GM23338 (cell line): ENCODE measurements around the gene HS1BP3. TPM values are rescaled to one million over a fixed set of nuclear protein-coding genes. Genes with fewer than 3 reads are reported as not detected.

Experiments
- ATAC-seq: fragments of 200-7000 bp; cut with Tn5 transposase; 3 replicates; pipeline ENCODE4 v1.9.1; 2020
- DNase-seq: peaks from one replicate; pipeline ENCODE4 v3.0.0-alpha.2; 2015; ENCODE audit warnings: low spot score
- H2AFZ ChIP-seq: fragments of 200-600 bp; sonication (generic); 2 replicates; pipeline ENCODE4 v1.8.0; 2016; ENCODE audit warnings: antibody characterized with exemption, mild to moderate bottlenecking, moderate library complexity
- H3F3A ChIP-seq: fragments of 200-600 bp; sonication (generic); replicated peaks from 2 replicates; pipeline ENCODE4 v1.8.0; 2017; ENCODE audit warnings: antibody characterized with exemption, mixed run types, low read depth
- H3K27ac ChIP-seq: fragments of 200-600 bp; sonication (generic); 2 replicates; pipeline ENCODE4 v1.6.1; 2016; ENCODE audit warnings: low read depth
- H3K27me3 ChIP-seq: fragments of 200-600 bp; sonication (generic); 2 replicates; pipeline ENCODE4 v1.8.0; 2016; ENCODE audit warnings: mild to moderate bottlenecking, mixed run types, moderate library complexity; ENCODE audit not compliant: insufficient read depth
- H3K36me3 ChIP-seq: fragments of 200-600 bp; sonication (generic); 2 replicates; pipeline ENCODE4 v1.8.0; 2016; ENCODE audit warnings: mild to moderate bottlenecking; ENCODE audit not compliant: insufficient read depth
- H3K4me1 ChIP-seq: fragments of 200-600 bp; sonication (generic); 2 replicates; pipeline ENCODE4 v1.8.0; 2016; ENCODE audit warnings: mild to moderate bottlenecking, moderate library complexity; ENCODE audit not compliant: insufficient read depth
- H3K4me2 ChIP-seq: fragments of 200-600 bp; sonication (generic); 2 replicates; pipeline ENCODE4 v1.7.1; 2017; ENCODE audit warnings: mixed run types
- H3K4me3 ChIP-seq: fragments of 200-600 bp; sonication (generic); 2 replicates; pipeline ENCODE4 v1.6.1; 2016; ENCODE audit warnings: mixed run types
- H3K79me2 ChIP-seq: fragments of 200-600 bp; sonication (generic); replicated peaks from 2 replicates; pipeline ENCODE4 v1.8.0; 2017; ENCODE audit warnings: mild to moderate bottlenecking; ENCODE audit not compliant: insufficient read depth
- H3K9me2 ChIP-seq: fragments of 200-600 bp; sonication (generic); 2 replicates; pipeline ENCODE4 v1.8.0; 2017; ENCODE audit not compliant: insufficient read depth
- H4K20me1 ChIP-seq: fragments of 200-600 bp; sonication (generic); replicated peaks from 2 replicates; pipeline ENCODE4 v1.8.0; 2017; ENCODE audit warnings: mild to moderate bottlenecking; ENCODE audit not compliant: insufficient read depth
- H3K27ac Mint-ChIP-seq: 2 replicates; pipeline ENCODE4 v1.8.0; 2020; ENCODE audit warnings: inconsistent platforms, mild to moderate bottlenecking, moderate library complexity, mixed read lengths
- H3K27me3 Mint-ChIP-seq: 3 replicates; pipeline ENCODE4 v1.8.0; 2022; ENCODE audit warnings: low read depth, mild to moderate bottlenecking, moderate library complexity, mixed read lengths, inconsistent platforms; ENCODE audit not compliant: insufficient read depth, poor library complexity
- H3K36me3 Mint-ChIP-seq: 3 replicates; pipeline ENCODE4 v1.8.0; 2021; ENCODE audit warnings: low read depth, mild to moderate bottlenecking, inconsistent platforms, moderate library complexity, mixed read lengths
- H3K4me1 Mint-ChIP-seq: 3 replicates; pipeline ENCODE4 v1.8.0; 2020; ENCODE audit warnings: mild to moderate bottlenecking, inconsistent platforms, mixed read lengths
- H3K4me3 Mint-ChIP-seq: 3 replicates; pipeline ENCODE4 v1.8.0; 2021; ENCODE audit warnings: moderate library complexity, mild to moderate bottlenecking, inconsistent platforms, mixed read lengths
- H3K9me3 Mint-ChIP-seq: 3 replicates; pipeline ENCODE4 v1.8.0; 2020; ENCODE audit warnings: moderate library complexity, mild to moderate bottlenecking, inconsistent platforms, mixed read lengths
- REST ChIP-seq: IDR thresholded peaks from one replicate; pipeline ENCODE4 v1.6.1; 2018; ENCODE audit warnings: antibody characterized with exemption; ENCODE audit not compliant: unreplicated experiment
- ZNF114 ChIP-seq: fragments of 250-450 bp; sonication (Bioruptor Pico); IDR thresholded peaks from 2 replicates; pipeline ENCODE4 v1.5.0; 2020; ENCODE audit warnings: mild to moderate bottlenecking, moderate library complexity
- ZNF462 ChIP-seq: fragments of 250-450 bp; sonication (Bioruptor Pico); IDR thresholded peaks from 2 replicates; pipeline ENCODE4 v1.5.0; 2020; ENCODE audit warnings: mild to moderate bottlenecking, moderate library complexity
- polyA plus RNA-seq: library from polyadenylated mRNA; unstranded; fragments of >200 nt; fragmentation: Nextera tagmentation; extraction: Ambion mirVana; gene quantifications from 2 replicates; pipeline ENCODE4 v1.2.1, GENCODE V29; 2016
- total RNA-seq: library from RNA; depleted of rRNA; stranded (reverse); fragments of >200 nt; shearing (Covaris generic); gene quantifications from 2 replicates; pipeline ENCODE4 v1.2.3, GENCODE V29; 2014

HS1BP3 gene
- total and polyA plus RNA-seq, 2 experiments from 2014 or later = 7.2 to 15.0 TPM

- TF ChIP-seq ZNF462 (CRISPR knock-in tag) = no peak
- TF ChIP-seq ZNF114 (CRISPR knock-in tag) = no peak
Observed at GRCh38 chr2:20594048-20594750, 56.7 kb downstream of the HS1BP3 start (continued).

- Mint-ChIP-seq H3K27ac (no peak overlapping the region), H3K4me1 (peaks cover 21% of the 10 kb centered on the region), H3K36me3 (no peaks in the 10 kb centered on the region), H3K9me3 (no peaks in the 10 kb centered on the region), H3K27me3 (peaks cover 7% of the 10 kb centered on the region), H3K4me3 (no peak overlapping the region)
- H3K79me2 ChIP-seq = no peaks in the 10 kb centered on the region
- no peaks in the 10 kb centered on the region; the same call in 1 of the 2 replicates for H3K4me1 ChIP-seq
- no peak overlapping the region for H3K27ac ChIP-seq
- H3K36me3 ChIP-seq = no peaks in the 10 kb centered on the region
- H3K27me3 ChIP-seq = no peaks in the 10 kb centered on the region
- H4K20me1 ChIP-seq = no peaks in the 10 kb centered on the region
- H3F3A ChIP-seq = no peaks in the 10 kb centered on the region
- H3K4me2 ChIP-seq = no peak overlapping the region
- DNase-seq = no peak
- no peaks in the 10 kb centered on the region for H3K9me2 ChIP-seq
- H3K4me3 ChIP-seq = no peak overlapping the region
- ATAC-seq = no peak
- H2AFZ ChIP-seq = no peak overlapping the region
- TF ChIP-seq REST = no peak
Observed at GRCh38 chr2:20593072-20594034, 57.5 kb downstream of the HS1BP3 start.
